HG03521 (cell line): ENCODE measurements around the gene OPN4.
"Not testable (repeated sequence)": the region's sequence is repeated elsewhere in the genome, so short reads cannot be mapped to it uniquely, and the experiment has no call there.

ENCODE experiments used
- ATAC-seq: cut with Tn5 transposase; IDR thresholded peaks from one replicate; pipeline ENCODE4 v1.9.1; 2021; ENCODE audit warnings: mild to moderate bottlenecking, moderate library complexity; ENCODE audit not compliant: unreplicated experiment

Gene OPN4, protein sequence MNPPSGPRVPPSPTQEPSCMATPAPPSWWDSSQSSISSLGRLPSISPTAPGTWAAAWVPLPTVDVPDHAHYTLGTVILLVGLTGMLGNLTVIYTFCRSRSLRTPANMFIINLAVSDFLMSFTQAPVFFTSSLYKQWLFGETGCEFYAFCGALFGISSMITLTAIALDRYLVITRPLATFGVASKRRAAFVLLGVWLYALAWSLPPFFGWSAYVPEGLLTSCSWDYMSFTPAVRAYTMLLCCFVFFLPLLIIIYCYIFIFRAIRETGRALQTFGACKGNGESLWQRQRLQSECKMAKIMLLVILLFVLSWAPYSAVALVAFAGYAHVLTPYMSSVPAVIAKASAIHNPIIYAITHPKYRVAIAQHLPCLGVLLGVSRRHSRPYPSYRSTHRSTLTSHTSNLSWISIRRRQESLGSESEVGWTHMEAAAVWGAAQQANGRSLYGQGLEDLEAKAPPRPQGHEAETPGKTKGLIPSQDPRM

DNA sequence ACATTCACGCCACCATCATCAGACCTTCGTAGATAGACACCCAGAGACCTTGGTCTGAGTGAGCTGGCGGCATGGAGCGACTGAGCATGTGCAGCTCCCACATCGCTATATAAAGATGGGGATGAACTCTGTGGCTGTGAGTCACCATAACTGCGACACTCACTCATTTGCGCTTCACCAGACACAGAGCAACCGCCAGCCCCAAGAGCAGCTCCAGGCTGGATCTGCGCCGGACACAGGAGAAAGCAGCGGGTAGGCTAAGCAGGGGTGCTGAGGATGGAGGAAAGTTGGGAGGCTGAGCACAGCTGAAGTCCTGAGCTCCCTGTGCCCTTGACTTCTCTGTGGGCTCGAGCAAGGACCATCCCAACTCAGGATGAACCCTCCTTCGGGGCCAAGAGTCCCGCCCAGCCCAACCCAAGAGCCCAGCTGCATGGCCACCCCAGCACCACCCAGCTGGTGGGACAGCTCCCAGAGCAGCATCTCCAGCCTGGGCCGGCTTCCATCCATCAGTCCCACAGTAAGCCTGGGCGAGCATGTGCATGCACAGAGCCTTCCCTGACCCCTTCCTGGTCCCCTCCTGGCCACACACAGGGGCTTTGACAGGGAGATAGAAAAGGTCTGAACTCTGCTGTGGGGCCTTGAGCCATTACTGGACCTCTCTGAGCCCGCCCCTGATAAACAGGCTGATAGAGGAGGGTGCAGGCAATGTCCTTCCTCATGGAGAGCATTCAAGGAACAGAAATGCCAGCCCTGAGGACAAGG is at the start of gene OPN4:
Gene OPN4, plus strand, starts transcription at position 137 of the 762 bp plus-strand sequence. Its CDS starts 237 bp downstream, at position 374.
- ATAC-seq, result no peak

DNA sequence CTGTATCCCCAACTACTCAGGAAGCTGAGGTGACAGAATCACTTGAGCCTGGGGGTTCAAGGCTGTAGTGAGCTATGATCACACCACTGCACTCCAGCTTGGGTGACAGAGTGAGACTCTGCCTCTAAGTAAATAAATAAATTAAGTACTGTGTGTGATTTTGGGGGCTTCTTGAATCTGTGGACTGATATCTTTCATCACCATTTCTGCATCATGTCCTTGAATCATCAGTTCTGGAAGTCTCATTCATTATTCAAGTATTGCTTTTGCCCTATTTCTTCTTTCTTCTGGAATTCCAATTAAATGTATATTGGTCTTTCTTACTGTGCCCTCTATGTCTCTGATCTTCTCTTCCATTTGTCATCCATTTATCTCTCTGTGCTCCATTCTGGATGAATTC is 46.7 kb upstream of the OPN4 start:
- ATAC-seq, result no peak

GRCh38 chr10:86609920-86610319 is 44.4 kb upstream of the OPN4 start:
- ATAC-seq, result no peak

GRCh38 chr10:86611386-86611785 is 43.0 kb upstream of the OPN4 start:
- no peak for ATAC-seq

- no peak for ATAC-seq
Observed at GRCh38 chr10:86613096-86613495, 41.3 kb upstream of the OPN4 start.

DNA sequence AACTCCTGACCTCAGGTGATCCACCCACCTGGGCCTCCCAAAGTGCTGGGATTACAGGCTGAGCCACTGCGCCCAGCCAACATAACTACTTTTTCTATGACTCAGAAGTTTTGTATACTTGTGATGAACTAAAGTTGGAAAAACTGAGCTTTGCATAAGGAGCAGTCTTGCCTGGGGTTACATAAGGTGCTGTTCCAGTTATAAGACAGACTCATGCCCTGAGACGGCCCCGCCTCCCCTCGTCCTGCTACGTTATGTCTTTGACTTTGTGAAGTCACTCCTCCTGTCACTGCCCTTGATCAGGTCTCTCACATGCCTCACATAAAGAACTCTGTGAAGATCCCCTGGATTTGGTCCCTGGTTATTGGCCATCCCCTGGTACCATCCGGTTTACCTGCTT is 40.4 kb upstream of the OPN4 start:
- no peak for ATAC-seq

GRCh38 chr10:86614853-86615252 is 39.5 kb upstream of the OPN4 start:
- ATAC-seq, result no peak

DNA sequence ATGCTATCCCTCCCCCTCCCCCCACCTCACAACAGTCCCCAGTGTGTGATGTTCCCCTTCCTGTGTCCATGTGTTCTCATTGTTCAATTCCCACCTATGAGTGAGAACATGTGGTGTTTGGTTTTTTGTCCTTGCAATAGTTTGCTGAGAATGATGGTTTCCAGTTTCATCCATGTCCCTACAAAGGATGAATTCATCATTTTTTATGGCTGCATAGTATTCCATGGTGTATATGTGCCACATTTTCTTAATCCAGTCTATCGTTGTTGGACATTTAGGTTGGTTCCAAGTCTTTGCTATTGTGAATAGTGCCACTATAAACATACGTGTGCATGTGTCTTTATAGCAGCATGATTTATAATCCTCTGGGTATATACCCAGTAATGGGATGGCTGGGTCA is 37.1 kb upstream of the OPN4 start:
- ATAC-seq, result not testable (repeated sequence)

- ATAC-seq, result no peak
Observed at GRCh38 chr10:86628311-86628710, 26.0 kb upstream of the OPN4 start.

DNA sequence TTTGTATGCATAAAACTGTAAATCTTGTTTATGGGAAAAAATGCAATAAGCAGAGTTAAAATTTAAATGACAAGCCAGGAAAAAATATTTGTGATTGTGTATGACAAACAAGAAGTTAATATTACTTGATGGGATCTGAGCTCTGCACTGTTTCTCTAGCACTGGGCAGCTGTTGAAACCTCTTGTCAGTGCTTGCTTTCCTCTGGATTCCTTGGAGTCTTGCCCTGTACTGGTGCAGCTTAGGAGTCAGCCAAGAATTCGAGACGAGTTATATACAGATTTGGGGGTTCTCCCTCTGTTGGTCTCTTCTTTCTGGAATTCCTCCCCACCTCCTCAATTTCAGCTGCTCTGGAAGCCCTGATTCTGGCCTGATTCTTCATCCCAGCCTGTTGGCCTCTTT is 24.3 kb upstream of the OPN4 start:
- no peak for ATAC-seq

DNA sequence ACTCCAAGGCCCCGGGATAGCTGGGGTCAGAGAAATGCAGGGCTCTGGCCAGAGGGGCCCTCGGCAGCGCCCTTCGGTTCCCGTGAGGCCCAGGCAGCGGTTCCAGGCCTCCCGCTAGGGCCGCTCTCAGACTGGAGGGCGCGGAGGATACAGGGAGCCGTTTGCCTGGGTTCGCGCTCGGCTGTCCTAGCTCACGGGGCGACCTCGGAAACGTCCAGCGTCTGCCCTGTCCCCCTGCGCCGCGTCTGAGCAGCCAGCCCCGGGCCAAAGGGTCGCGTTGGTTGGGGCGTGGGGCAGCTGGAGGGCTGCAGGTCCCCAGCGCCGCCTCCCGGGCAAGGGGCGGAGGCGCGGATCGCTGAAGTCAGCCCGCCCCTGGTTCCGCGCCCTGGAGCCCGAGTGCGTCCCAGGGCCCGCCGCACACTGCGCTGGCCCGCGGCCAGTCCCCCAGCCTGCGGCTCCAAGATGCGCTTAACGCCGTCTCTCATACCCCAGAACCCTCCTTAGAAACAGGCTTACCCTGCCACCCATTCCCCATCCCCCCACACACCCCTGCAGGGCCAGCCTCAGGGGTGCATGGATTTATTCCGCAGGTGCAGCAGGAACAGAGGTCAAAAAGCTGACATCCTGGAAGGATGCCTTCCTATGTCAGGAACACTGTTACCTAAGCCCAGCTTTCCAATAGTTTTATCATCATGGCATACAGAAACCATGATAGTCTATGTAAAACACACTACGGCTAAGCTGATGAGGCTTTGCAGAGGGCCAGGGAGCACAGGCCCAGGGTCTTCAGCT is 22.1 kb upstream of the OPN4 start:
- no peak for ATAC-seq

GRCh38 chr10:86632951-86633350 is 21.4 kb upstream of the OPN4 start:
- ATAC-seq, result no peak

DNA sequence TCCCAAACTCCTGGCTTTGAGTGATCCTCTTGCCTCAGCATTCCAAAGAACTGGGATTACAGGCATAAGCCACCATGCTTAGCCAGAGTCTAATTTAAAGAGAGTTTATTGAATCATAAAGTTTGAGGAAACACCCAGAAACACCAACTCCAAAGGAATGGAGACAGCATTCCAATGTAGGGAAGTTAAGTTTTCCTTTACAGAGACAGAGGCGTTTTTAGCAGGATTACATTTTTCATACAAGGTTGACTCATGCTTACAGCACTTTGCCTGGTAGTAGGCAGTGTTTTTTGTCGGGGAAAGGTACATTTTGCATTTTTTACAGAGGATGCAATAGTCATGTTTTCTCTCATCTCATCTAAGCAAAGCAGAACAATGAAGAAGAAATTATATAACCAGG is 18.9 kb upstream of the OPN4 start:
- no peak for ATAC-seq

DNA sequence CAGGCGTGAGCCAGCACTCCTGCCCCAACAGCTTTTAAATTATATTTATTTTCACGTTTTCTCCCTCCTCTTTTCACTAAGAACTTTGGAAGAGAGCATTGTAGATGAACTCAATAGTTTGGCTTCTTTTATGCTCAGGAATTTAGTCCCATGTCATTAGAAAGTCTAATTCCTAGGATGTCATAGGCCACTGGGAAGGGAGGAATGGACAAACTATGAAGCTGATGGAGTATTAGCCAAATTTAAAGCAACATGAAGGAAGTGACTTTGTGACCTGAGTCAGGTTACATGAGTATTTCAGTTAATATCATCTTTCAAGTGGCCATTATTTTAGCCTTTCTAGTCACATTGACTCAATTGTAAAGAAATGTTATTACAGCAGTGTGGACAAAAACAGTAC is 18.0 kb upstream of the OPN4 start:
- ATAC-seq, result no peak

DNA sequence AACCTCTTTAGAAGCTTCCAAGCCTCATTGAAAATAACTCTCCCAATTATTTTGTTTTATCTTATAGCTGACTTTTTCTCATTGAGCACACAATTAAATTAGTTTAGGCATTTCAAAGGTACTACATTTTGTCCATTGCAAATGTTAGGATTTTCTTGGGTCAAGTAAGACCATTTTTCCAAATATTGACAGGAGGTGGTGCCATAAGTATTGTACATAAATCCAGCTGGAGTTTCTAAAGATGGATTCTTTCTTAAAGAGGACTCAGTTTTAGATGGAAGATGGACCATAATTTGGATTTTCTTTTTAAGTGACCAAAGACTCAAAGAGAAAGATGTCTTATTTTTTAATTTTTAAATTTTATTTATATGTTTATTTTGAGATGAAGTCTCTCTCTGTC is 12.3 kb upstream of the OPN4 start:
- no peak for ATAC-seq

GRCh38 chr10:86642499-86642898 is 11.8 kb upstream of the OPN4 start:
- ATAC-seq, result no peak

DNA sequence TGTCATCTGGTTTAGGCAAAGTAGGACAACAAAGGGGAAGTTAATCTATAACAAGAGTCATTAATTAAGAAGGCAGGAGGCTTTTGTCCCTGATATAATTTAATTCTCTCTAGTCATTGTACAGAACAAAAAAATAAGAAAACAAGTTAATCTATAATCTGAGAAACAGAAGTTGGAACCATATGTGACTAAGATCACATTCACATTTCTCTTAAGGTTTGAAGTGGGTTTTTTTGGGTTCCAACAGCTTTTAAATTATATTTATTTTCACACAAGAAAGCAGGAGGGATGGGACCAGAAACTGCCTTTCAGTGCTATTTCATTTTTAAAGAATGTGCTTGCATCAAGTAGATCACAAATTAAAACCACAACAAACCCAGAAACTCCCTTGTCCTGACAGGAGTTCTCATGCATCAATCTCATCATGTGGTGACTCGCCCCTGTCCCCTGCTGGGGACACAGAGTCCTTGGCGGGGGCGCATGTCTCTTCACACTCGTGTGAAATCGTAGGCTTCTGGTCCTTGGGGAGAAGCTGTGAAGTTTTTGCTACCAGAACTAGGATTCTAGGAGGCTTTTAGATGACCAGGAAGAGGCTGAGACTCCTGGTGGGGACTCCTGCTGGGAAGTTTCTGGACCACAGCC is 10.1 kb upstream of the OPN4 start:
- no peak for ATAC-seq

- ATAC-seq, result no peak
Observed at GRCh38 chr10:86644794-86645445, 9.4 kb upstream of the OPN4 start.

- ATAC-seq, result not testable (repeated sequence)
Observed at GRCh38 chr10:86645621-86646165, 8.7 kb upstream of the OPN4 start.

- ATAC-seq, result no peak
Observed at GRCh38 chr10:86646532-86646931, 7.8 kb upstream of the OPN4 start.
